ENCODE results near the gene ZMIZ1. TPM values are rescaled to one million over a fixed set of nuclear protein-coding genes. Genes with fewer than 3 reads are reported as not detected.
"Not testable (repeated sequence)": the region's sequence is repeated elsewhere in the genome, so short reads cannot be mapped to it uniquely, and the experiment has no call there.

The ZMIZ1 gene
- total and polyA plus RNA-seq, 2 experiments from 2014 or later: 48.2 to 78.8 TPM

- no peaks in the 10 kb centered on the region for H3K9me3 ChIP-seq (ENCODE audit: low read depth)
- TF ChIP-seq CTCF (IDR thresholded peaks at IDR 0.05; ENCODE audit: low read depth, low read length): no peak
- no peak overlapping the region for H3K4me3 ChIP-seq
- H3K27ac ChIP-seq: peak overlapping the region; percentile 75
- H3K4me1 ChIP-seq (ENCODE audit: low read depth): peaks cover 37% of the 10 kb centered on the region
- H3K36me3 ChIP-seq: peaks cover 9% of the 10 kb centered on the region
- peak; percentile 35 to 46 for DNase-seq (ENCODE audit: low read depth in 1 of 2, low spot score in 1 of 2)
- H3K27me3 ChIP-seq: no peaks in the 10 kb centered on the region
These were observed 205.7 kb downstream of the ZMIZ1 start for GRCh38 chr10:79274279-79275104.

- peaks cover 9% of the 10 kb centered on the region for H3K36me3 ChIP-seq
- no peaks in the 10 kb centered on the region for H3K9me3 ChIP-seq (ENCODE audit: low read depth)
- H3K4me3 ChIP-seq: no peak overlapping the region
- DNase-seq (ENCODE audit: low read depth in 1 of 2, low spot score in 1 of 2): no peak
- no peak for TF ChIP-seq CTCF (IDR thresholded peaks at IDR 0.05; ENCODE audit: low read depth, low read length)
- H3K27ac ChIP-seq: peak overlapping the region; percentile 75
- H3K4me1 ChIP-seq (ENCODE audit: low read depth): peaks cover 33% of the 10 kb centered on the region
- H3K27me3 ChIP-seq: no peaks in the 10 kb centered on the region
These were observed 206.3 kb downstream of the ZMIZ1 start for GRCh38 chr10:79275105-79275430.

- H3K27ac ChIP-seq: peak overlapping the region; percentile 75
- no peak for TF ChIP-seq CTCF (IDR thresholded peaks at IDR 0.05; ENCODE audit: low read depth, low read length)
- DNase-seq (ENCODE audit: low read depth in 1 of 2, low spot score in 1 of 2): no peak
These were observed 206.7 kb downstream of the ZMIZ1 start for GRCh38 chr10:79275431-79275851.

GRCh38 chr10:79277579-79278269 is 209.0 kb downstream of the ZMIZ1 start:
- Histone ChIP-seq H3K27ac (peak overlapping the region; percentile 29), H3K9me3 (ENCODE audit: low read depth) (no peaks in the 10 kb centered on the region), H3K4me1 (ENCODE audit: low read depth) (peaks cover 30% of the 10 kb centered on the region), H3K4me3 (no peak overlapping the region), H3K36me3 (peaks cover 9% of the 10 kb centered on the region), H3K27me3 (no peaks in the 10 kb centered on the region)
- DNase-seq (ENCODE audit: low read depth in 1 of 2, low spot score in 1 of 2): no peak
- TF ChIP-seq CTCF (IDR thresholded peaks at IDR 0.05; ENCODE audit: low read depth, low read length): no peak

More at GRCh38 chr10:79275431-79275851, 206.7 kb downstream of the ZMIZ1 start:
- Histone ChIP-seq H3K36me3 (peaks cover 9% of the 10 kb centered on the region), H3K4me1 (ENCODE audit: low read depth) (peaks cover 29% of the 10 kb centered on the region), H3K27me3 (no peaks in the 10 kb centered on the region), H3K4me3 (no peak overlapping the region), H3K9me3 (ENCODE audit: low read depth) (no peaks in the 10 kb centered on the region)

- peaks cover 20% of the 10 kb centered on the region for H3K4me1 ChIP-seq (ENCODE audit: low read depth)
- H3K27ac ChIP-seq; H3K9me3 ChIP-seq (ENCODE audit: low read depth); H3K4me3 ChIP-seq; H3K27me3 ChIP-seq; DNase-seq (ENCODE audit: low read depth in 1 of 2, low spot score in 1 of 2): not testable (repeated sequence)
- H3K36me3 ChIP-seq: peaks cover 11% of the 10 kb centered on the region
These were observed 210.3 kb downstream of the ZMIZ1 start for GRCh38 chr10:79279047-79279446.

GRCh38 chr10:79280956-79281355 is 212.2 kb downstream of the ZMIZ1 start:
- H3K27ac ChIP-seq: peak overlapping the region; percentile 64
- H3K4me1 ChIP-seq (ENCODE audit: low read depth): peaks cover 12% of the 10 kb centered on the region
- TF ChIP-seq CTCF (IDR thresholded peaks at IDR 0.05; ENCODE audit: low read depth, low read length): no peak
- no peaks in the 10 kb centered on the region for H3K9me3 ChIP-seq (ENCODE audit: low read depth)
- H3K4me3 ChIP-seq: no peak overlapping the region
- no peaks in the 10 kb centered on the region for H3K27me3 ChIP-seq
- H3K36me3 ChIP-seq: peaks cover 19% of the 10 kb centered on the region
- no peak for DNase-seq (ENCODE audit: low read depth in 1 of 2, low spot score in 1 of 2)

Data from cardiac muscle cell (in vitro differentiated cells and primary cell).